GM19193 (cell line): ENCODE results near the gene ALOX15B.

Experiments
- POLR2A ChIP-seq: IDR thresholded peaks from 4 replicates; pipeline ENCODE4 v1.6.1; 2011; ENCODE audit not compliant: insufficient read depth, insufficient read length; ENCODE audit errors: extremely low read depth

ALOX15B gene

GRCh38 chr17:8089728-8090127, 50.9 kb downstream of the ALOX15B start:
- no peak for TF ChIP-seq POLR2A

- peak; percentile 40 for TF ChIP-seq POLR2A
Measured at GRCh38 chr17:8091033-8091687, 52.3 kb downstream of the ALOX15B start.

DNA sequence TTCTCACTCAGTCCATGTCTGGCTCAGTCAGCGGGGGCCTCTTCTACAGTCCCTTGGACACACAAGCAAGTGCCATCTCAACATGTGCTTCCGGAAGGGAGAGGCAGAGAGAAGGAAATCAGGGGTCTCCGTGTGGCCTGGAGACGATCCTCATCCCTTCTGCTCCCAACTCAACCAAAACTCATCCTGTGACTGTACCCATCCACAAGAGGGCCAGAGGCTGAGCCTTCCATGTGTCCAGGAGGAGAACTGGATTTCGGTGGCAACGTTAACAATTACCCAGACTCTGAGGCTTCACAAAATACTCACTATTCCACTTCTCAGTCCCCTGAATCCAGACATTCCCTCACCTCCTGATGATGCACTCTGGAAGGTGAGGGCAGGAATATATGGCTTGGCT, 56.5 kb downstream of the ALOX15B start:
- TF ChIP-seq POLR2A: no peak

DNA sequence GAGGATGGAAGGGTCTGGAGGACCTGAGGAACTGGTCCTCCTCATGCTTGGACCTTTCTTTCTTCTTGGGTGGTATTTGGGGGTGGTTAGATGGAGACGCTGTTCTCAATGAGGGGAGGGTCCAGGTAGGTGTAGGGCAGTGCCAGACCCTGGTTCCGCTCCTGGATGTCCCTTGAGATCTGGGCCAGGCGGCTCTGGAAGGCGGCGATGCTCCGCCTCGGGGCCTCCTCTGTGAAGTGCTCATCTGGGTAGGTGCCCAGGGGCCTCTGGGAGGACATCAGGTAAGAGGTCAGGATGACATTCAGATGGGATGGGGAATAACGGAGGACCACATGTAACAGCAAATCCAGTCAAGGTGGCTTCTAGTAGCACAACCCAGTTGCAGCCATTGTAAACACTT, 57.7 kb downstream of the ALOX15B start:
- TF ChIP-seq POLR2A: no peak
